ENCODE results near the gene RHBDL1. TPM values are rescaled to one million over a fixed set of nuclear protein-coding genes. Genes with fewer than 3 reads are reported as not detected.

RHBDL1 gene
- total RNA-seq, 4 donors from 2014 or later = 0.44 to 1.0 (median 0.96) TPM; not detected in 1

- no peak for ATAC-seq (ENCODE audit: low FRiP score)
- no peak for DNase-seq (ENCODE audit: low spot score)
- TF ChIP-seq CTCF (IDR thresholded peaks at IDR 0.05) = no peak
Measured at GRCh38 chr16:667113-667779, 8.2 kb upstream of the RHBDL1 start.

- TF ChIP-seq CTCF (IDR thresholded peaks at IDR 0.05) = peak in 2 of 3 donors; percentile 82 to 91
- peak; percentile 74 for DNase-seq (ENCODE audit: low spot score)
- peak; percentile 91 for ATAC-seq (ENCODE audit: low FRiP score)
Measured at GRCh38 chr16:667780-668518, 7.5 kb upstream of the RHBDL1 start, which contains the start of gene RHOT2. TSS of gene RHOT2 (plus strand) at chr16:668132. CDS start at chr16:668200, 68 bp downstream.

- no peak for TF ChIP-seq CTCF (IDR thresholded peaks at IDR 0.05)
- no peak for DNase-seq (ENCODE audit: low spot score)
- ATAC-seq (ENCODE audit: low FRiP score) = peak; percentile 12
Measured at GRCh38 chr16:668519-669171, 6.8 kb upstream of the RHBDL1 start.

GRCh38 chr16:669666-670065, 5.8 kb upstream of the RHBDL1 start:
- ATAC-seq (ENCODE audit: low FRiP score) = no peak
- no peak for TF ChIP-seq CTCF (IDR thresholded peaks at IDR 0.05)
- no peak for DNase-seq (ENCODE audit: low spot score)

- TF ChIP-seq CTCF (IDR thresholded peaks at IDR 0.05) = no peak
- DNase-seq (ENCODE audit: low spot score) (no peak), ATAC-seq (ENCODE audit: low FRiP score) (no peak)
Measured at GRCh38 chr16:670485-671352, 4.8 kb upstream of the RHBDL1 start.

GRCh38 chr16:671353-672131, 3.9 kb upstream of the RHBDL1 start:
- DNase-seq (ENCODE audit: low spot score) = no peak
- ATAC-seq (ENCODE audit: low FRiP score) = no peak
- TF ChIP-seq CTCF (IDR thresholded peaks at IDR 0.05) = no peak
